Epithelial cell of proximal tubule (primary cell): Measurements from ENCODE around the gene SNX18. TPM values are rescaled to one million over a fixed set of nuclear protein-coding genes. Genes with fewer than 3 reads are reported as not detected.

ENCODE experiments used
- DNase-seq: peaks from one replicate; pipeline ENCODE4 v3.0.0-alpha.2; 2011; ENCODE audit warnings: low read depth
- H3K4me3 ChIP-seq: 2 replicates; pipeline ENCODE4 v1.5.1; 2011; ENCODE audit warnings: low read depth, mild to moderate bottlenecking, low read length
- CTCF ChIP-seq: conservative IDR thresholded peaks from 2 replicates; pipeline ENCODE4 v1.5.1; 2012; ENCODE audit warnings: low read depth, mild to moderate bottlenecking, low read length
- total RNA-seq: library from RNA; depleted of rRNA; stranded (reverse); fragments of >200 nt; gene quantifications from 2 replicates; pipeline ENCODE4 v1.2.3, GENCODE V29; 2015

SNX18 gene
- total RNA-seq, 1 donor from 2014 or later, result 14.9 TPM

DNA sequence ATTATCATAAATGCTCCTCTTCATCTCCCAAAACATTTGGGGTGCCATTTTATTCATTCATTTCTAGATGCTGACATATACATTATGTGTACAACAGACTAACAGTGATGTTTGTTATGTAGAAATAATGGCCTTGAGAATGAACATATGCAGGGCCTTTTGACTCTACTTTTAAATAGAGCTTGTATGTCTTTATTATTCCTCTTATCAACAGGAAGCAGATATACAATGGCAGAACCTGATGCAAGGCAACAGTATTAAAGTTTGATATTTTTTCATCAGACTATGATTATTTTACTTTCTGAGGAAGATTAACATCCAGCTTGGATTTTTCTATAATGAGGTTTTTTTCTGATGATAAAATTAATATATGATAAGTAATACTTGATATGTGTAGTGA is 44.1 kb downstream of the SNX18 start:
- DNase-seq, result no peak
- no peak for TF ChIP-seq CTCF
- no peak overlapping the region for H3K4me3 ChIP-seq

DNA sequence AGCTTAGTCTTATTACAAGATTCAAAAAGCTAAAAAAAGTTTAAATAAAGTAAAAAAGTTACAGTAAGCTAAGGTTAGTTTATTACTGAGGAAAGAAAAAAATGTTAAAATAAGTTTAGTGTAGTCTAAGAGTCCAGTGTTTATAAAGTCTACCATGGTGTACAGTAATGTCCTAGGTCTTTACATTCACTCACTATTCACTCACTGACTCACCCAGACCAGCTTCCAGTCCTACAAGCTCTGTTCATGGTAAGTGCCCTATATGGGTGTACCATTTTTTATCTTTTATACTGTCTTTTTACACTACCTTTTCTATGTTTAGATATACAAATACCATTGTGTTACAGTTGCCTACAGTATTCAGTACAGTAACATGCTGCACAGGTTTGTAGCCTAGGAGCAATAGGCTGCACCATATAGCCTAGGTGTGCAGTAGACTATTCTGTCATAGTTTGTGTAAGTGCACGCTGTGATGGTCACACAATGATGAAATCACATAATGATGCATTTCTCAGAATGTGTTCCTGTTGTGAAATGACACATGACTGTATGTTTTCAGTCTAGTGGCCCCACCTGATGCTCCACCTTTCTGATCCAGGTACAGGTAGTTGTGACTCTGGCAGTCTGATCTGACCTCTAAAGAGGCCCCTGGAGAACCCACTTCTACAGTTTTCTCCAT is 45.7 kb downstream of the SNX18 start:
- H3K4me3 ChIP-seq, result no peak overlapping the region

DNA sequence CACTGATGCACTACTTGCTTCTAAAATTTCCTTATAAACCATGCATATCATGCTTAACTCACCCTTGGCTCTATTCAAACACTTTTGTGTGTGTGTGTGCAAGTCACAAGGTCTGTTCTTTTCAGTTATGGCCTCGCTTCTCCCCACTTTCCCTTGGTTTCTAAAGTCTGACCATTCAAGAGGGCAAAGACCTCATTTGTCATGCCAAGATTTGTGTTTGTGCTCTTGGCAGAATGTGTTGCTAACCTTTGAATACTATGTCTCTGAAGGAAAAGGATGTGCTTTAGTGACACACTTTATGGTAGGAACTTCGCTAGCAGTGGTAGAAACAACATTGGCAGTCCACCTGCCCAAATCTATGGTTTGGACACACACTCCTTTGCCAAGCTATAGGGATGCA is 50.4 kb downstream of the SNX18 start:
- DNase-seq, result no peak

More for the DNA sequence above, 45.7 kb downstream of the SNX18 start:
- no peak for DNase-seq
- TF ChIP-seq CTCF, result no peak

GRCh38 chr5:54570916-54571315 is 53.4 kb downstream of the SNX18 start:
- no peak overlapping the region for H3K4me3 ChIP-seq
- TF ChIP-seq CTCF, result no peak
- no peak for DNase-seq

More for the DNA sequence above, 50.4 kb downstream of the SNX18 start:
- no peak for TF ChIP-seq CTCF
- no peak overlapping the region for H3K4me3 ChIP-seq

DNA sequence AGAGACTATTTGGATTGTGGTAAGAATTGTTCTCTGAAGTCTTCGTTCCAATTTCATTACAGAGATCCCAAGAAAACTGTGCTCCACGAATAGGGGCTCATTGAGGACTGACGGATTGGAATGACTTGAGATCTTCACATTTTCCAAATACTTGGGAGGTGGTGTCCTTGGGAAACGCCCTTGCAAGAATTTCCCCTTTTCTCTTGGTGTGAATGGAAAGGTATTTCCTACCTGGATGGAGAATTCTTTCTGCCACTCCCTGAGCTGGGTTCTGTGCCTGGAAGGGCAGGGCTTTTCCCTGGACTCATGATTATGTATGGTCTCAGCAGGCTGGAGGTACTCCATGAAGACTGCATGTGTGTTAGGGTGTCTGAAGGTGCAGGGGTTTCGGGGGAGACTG is 53.9 kb downstream of the SNX18 start:
- no peak for DNase-seq
- TF ChIP-seq CTCF, result no peak
- H3K4me3 ChIP-seq, result no peak overlapping the region

DNA sequence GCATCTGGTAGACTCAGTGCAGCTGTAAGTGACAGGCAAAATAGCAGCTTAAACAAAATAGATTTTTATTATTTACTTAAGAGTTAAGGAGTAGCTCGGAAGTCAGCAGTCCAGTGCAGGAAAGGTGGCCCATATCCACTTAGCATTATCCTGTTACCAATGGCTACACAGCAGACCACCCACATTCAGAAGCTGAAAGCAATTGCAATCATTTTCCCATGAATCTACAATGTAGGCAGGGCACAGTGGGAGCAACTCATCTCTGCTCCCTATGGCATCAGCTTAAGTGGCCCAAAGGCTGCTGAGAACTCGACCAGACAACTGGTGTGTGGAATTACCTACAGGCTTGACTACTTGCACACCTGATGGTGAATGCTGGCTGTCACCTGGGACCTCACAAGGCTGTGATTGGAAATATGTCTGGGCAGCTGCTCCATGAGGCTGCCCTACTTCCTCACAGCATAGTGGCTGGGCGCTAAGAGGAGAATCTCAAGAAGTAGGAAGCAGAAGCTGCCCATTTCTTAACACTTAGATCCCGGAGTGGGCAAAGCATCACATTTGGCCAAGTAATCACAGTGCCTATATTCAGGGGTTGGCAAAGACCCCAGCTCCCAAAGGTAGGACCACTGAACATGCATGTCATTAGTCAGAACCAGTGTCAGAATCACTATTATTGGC is 56.4 kb downstream of the SNX18 start:
- no peak for DNase-seq
- H3K4me3 ChIP-seq, result no peak overlapping the region
- no peak for TF ChIP-seq CTCF

GRCh38 chr5:54577528-54577927 is 60.0 kb downstream of the SNX18 start:
- no peak overlapping the region for H3K4me3 ChIP-seq
- no peak for DNase-seq
- TF ChIP-seq CTCF, result no peak
